ENCODE results near the gene CPNE7. TPM values are rescaled to one million over a fixed set of nuclear protein-coding genes. Genes with fewer than 3 reads are reported as not detected.

CPNE7 gene
- total and polyA plus RNA-seq, 9 of the 15 experiments (the other 6 are each of a cell fraction or from before 2014, with no cell fraction given) = 0.30 to 73.4 (median 32.7) TPM

- TF ChIP-seq NR2F6 (CRISPR knock-in tag; IDR thresholded peaks at IDR 0.05) (no peak), ZNF23 (CRISPR knock-in tag; IDR thresholded peaks at IDR 0.05) (no peak), JUND (IDR thresholded peaks at IDR 0.05; ENCODE audit: borderline replicate concordance, low read depth, low read length) (no peak), JUND (tag; IDR thresholded peaks at IDR 0.05; ENCODE audit: borderline replicate concordance, low read depth, low read length) (no peak), PHB (CRISPR knock-in tag; IDR thresholded peaks at IDR 0.05) (no peak), CTCF (IDR thresholded peaks at IDR 0.05 in 2 of 3, conservative IDR thresholded peaks at IDR 0.05 in 1 of 3; ENCODE audit: insufficient read depth in 2 of 3, low read depth in 1 of 3, low read length in 3 of 3) (no peak), ZNF431 (CRISPR knock-in tag; IDR thresholded peaks at IDR 0.05) (0 out of 2 replicates have a peak, but pooled peaks have one; percentile 49), MAFK (IDR thresholded peaks at IDR 0.05; ENCODE audit: low read length) (no peak), RFX7 (CRISPR knock-in tag; IDR thresholded peaks at IDR 0.05) (no peak), DIDO1 (tag; IDR thresholded peaks at IDR 0.05; ENCODE audit: low read depth) (no peak), NFRKB (IDR thresholded peaks at IDR 0.05; ENCODE audit: low read depth) (no peak), SFPQ (IDR thresholded peaks at IDR 0.05; ENCODE audit: low read depth, low read length) (no peak), EZH2 (IDR thresholded peaks at IDR 0.05; ENCODE audit: borderline replicate concordance, low read depth, low read length) (no peak), TCF3 (CRISPR knock-in tag; IDR thresholded peaks at IDR 0.05) (no peak), ZNF75A (CRISPR knock-in tag; IDR thresholded peaks at IDR 0.05) (no peak), HMBOX1 (IDR thresholded peaks at IDR 0.05) (no peak), ZNF79 (CRISPR knock-in tag; IDR thresholded peaks at IDR 0.05; ENCODE audit: low read depth) (no peak), GMEB1 (CRISPR knock-in tag; IDR thresholded peaks at IDR 0.05) (no peak), ETV6 (IDR thresholded peaks at IDR 0.05; ENCODE audit: borderline replicate concordance in 1 of 2, low read depth in 2 of 2, low read length in 1 of 2) (no peak), ETV6 (CRISPR knock-in tag; IDR thresholded peaks at IDR 0.05; ENCODE audit: borderline replicate concordance) (no peak), RBBP5 (IDR thresholded peaks at IDR 0.05; ENCODE audit: borderline replicate concordance, insufficient read depth, low read length, poor library complexity, severe bottlenecking) (peak; percentile 23), ZFX (CRISPR knock-in tag; IDR thresholded peaks at IDR 0.05) (no peak), KDM5B (IDR thresholded peaks at IDR 0.05; ENCODE audit: insufficient replicate concordance, low read depth, low read length) (peak; percentile 45)
These were observed 14.2 kb upstream of the CPNE7 start (continued) for GRCh38 chr16:89561142-89561883.

Data from K562 (cell line).